ES-I3 (cell line): Measurements from ENCODE around the gene TMEM242.

Experiments
- H3K36me3 ChIP-seq: 2 replicates; pipeline ENCODE4 v1.6.1; 2013; ENCODE audit warnings: mild to moderate bottlenecking, low read length, control low read depth, moderate library complexity; ENCODE audit not compliant: insufficient read depth
- H3K4me1 ChIP-seq: 2 replicates; pipeline ENCODE4 v1.6.1; 2013; ENCODE audit warnings: mild to moderate bottlenecking, control low read depth, low read length; ENCODE audit not compliant: insufficient read depth
- H3K9ac ChIP-seq: 2 replicates; pipeline ENCODE4 v1.6.1; 2013; ENCODE audit warnings: low read depth, mild to moderate bottlenecking, low read length, moderate library complexity
- H3K9me3 ChIP-seq: 2 replicates; pipeline ENCODE4 v1.6.1; 2013; ENCODE audit warnings: mild to moderate bottlenecking, low read length, moderate library complexity; ENCODE audit not compliant: control insufficient read depth, insufficient read depth

Gene TMEM242

GRCh38 chr6:157267109-157267611 is 56.2 kb downstream of the TMEM242 start:
- no peaks in the 10 kb centered on the region for H3K9me3 ChIP-seq
- no peaks in the 10 kb centered on the region for H3K36me3 ChIP-seq
- H3K9ac ChIP-seq, result no peak overlapping the region
- H3K4me1 ChIP-seq, result peaks cover 7% of the 10 kb centered on the region; the same call in 1 of the 2 replicates

GRCh38 chr6:157266274-157267101 is 56.8 kb downstream of the TMEM242 start:
- Histone ChIP-seq H3K9me3 (no peaks in the 10 kb centered on the region), H3K36me3 (no peaks in the 10 kb centered on the region), H3K4me1 (peaks cover 7% of the 10 kb centered on the region; the same call in 1 of the 2 replicates), H3K9ac (no peak overlapping the region)

- Histone ChIP-seq H3K4me1 (peaks cover 7% of the 10 kb centered on the region; the same call in 1 of the 2 replicates), H3K36me3 (no peaks in the 10 kb centered on the region), H3K9ac (no peak overlapping the region), H3K9me3 (no peaks in the 10 kb centered on the region)
Observed at GRCh38 chr6:157265635-157266034, 57.7 kb downstream of the TMEM242 start.

- Histone ChIP-seq H3K9me3 (no peaks in the 10 kb centered on the region), H3K4me1 (peaks cover 7% of the 10 kb centered on the region; the same call in 1 of the 2 replicates), H3K9ac (no peak overlapping the region), H3K36me3 (no peaks in the 10 kb centered on the region)
Observed at GRCh38 chr6:157265186-157265585, 58.1 kb downstream of the TMEM242 start.

- Histone ChIP-seq H3K9me3 (no peaks in the 10 kb centered on the region), H3K36me3 (no peaks in the 10 kb centered on the region), H3K9ac (no peak overlapping the region), H3K4me1 (peaks cover 11% of the 10 kb centered on the region; the same call in 1 of the 2 replicates)
Observed at GRCh38 chr6:157264701-157265100, 58.6 kb downstream of the TMEM242 start.

GRCh38 chr6:157263881-157264397 is 59.4 kb downstream of the TMEM242 start:
- Histone ChIP-seq H3K9ac (no peak overlapping the region), H3K36me3 (no peaks in the 10 kb centered on the region), H3K4me1 (peaks cover 11% of the 10 kb centered on the region; the same call in 1 of the 2 replicates), H3K9me3 (no peaks in the 10 kb centered on the region)

GRCh38 chr6:157263146-157263545 is 60.2 kb downstream of the TMEM242 start:
- Histone ChIP-seq H3K9me3 (no peaks in the 10 kb centered on the region), H3K36me3 (no peaks in the 10 kb centered on the region), H3K9ac (no peak overlapping the region), H3K4me1 (peaks cover 11% of the 10 kb centered on the region; the same call in 1 of the 2 replicates)

GRCh38 chr6:157261606-157262005 is 61.7 kb downstream of the TMEM242 start:
- H3K36me3 ChIP-seq, result no peaks in the 10 kb centered on the region
- H3K9ac ChIP-seq, result no peak overlapping the region
- no peaks in the 10 kb centered on the region for H3K9me3 ChIP-seq
- peaks cover 4% of the 10 kb centered on the region; the same call in 1 of the 2 replicates for H3K4me1 ChIP-seq

GRCh38 chr6:157260735-157261410 is 62.4 kb downstream of the TMEM242 start:
- Histone ChIP-seq H3K9me3 (no peaks in the 10 kb centered on the region), H3K4me1 (peaks cover 4% of the 10 kb centered on the region; the same call in 1 of the 2 replicates), H3K9ac (no peak overlapping the region), H3K36me3 (no peaks in the 10 kb centered on the region)

- no peak overlapping the region for H3K9ac ChIP-seq
- no peaks in the 10 kb centered on the region for H3K9me3 ChIP-seq
- no peaks in the 10 kb centered on the region for H3K36me3 ChIP-seq
- peaks cover 4% of the 10 kb centered on the region; the same call in 1 of the 2 replicates for H3K4me1 ChIP-seq
Observed at GRCh38 chr6:157259443-157259842, 63.9 kb downstream of the TMEM242 start.

GRCh38 chr6:157258878-157259277 is 64.4 kb downstream of the TMEM242 start:
- Histone ChIP-seq H3K36me3 (no peaks in the 10 kb centered on the region), H3K4me1 (peaks cover 4% of the 10 kb centered on the region; the same call in 1 of the 2 replicates), H3K9me3 (no peaks in the 10 kb centered on the region), H3K9ac (no peak overlapping the region)

- Histone ChIP-seq H3K36me3 (no peaks in the 10 kb centered on the region), H3K4me1 (peaks cover 4% of the 10 kb centered on the region; the same call in 1 of the 2 replicates), H3K9ac (no peak overlapping the region), H3K9me3 (no peaks in the 10 kb centered on the region)
Observed at GRCh38 chr6:157255079-157255478, 68.2 kb downstream of the TMEM242 start.

- H3K36me3 ChIP-seq, result no peaks in the 10 kb centered on the region
Observed at GRCh38 chr6:157254538-157254937, 68.8 kb downstream of the TMEM242 start.

GRCh38 chr6:157253699-157254098 is 69.6 kb downstream of the TMEM242 start:
- Histone ChIP-seq H3K36me3 (no peaks in the 10 kb centered on the region), H3K9me3 (no peaks in the 10 kb centered on the region), H3K4me1 (no peaks in the 10 kb centered on the region), H3K9ac (no peak overlapping the region)

More at GRCh38 chr6:157254538-157254937, 68.8 kb downstream of the TMEM242 start:
- Histone ChIP-seq H3K9ac (no peak overlapping the region), H3K9me3 (no peaks in the 10 kb centered on the region), H3K4me1 (no peaks in the 10 kb centered on the region; the same call in 1 of the 2 replicates)
